GM12801 (cell line): Measurements from ENCODE around the gene FGD6.

Experiments
- CTCF ChIP-seq: IDR thresholded peaks from one replicate; pipeline ENCODE4 v1.5.1; 2011; ENCODE audit warnings: control low read depth; ENCODE audit not compliant: insufficient read length; ENCODE audit errors: extremely low read depth

Gene FGD6

GRCh38 chr12:95192271-95192670, 25.0 kb downstream of the FGD6 start:
- TF ChIP-seq CTCF = no peak

- no peak for TF ChIP-seq CTCF
Observed at GRCh38 chr12:95191060-95191696, 26.1 kb downstream of the FGD6 start.

GRCh38 chr12:95187865-95188415, 29.3 kb downstream of the FGD6 start:
- no peak for TF ChIP-seq CTCF

GRCh38 chr12:95185854-95186253, 31.4 kb downstream of the FGD6 start:
- no peak for TF ChIP-seq CTCF

GRCh38 chr12:95185072-95185471, 32.2 kb downstream of the FGD6 start:
- no peak for TF ChIP-seq CTCF

- no peak for TF ChIP-seq CTCF
Observed at GRCh38 chr12:95184121-95184520, 33.1 kb downstream of the FGD6 start.

GRCh38 chr12:95182868-95183415, 34.3 kb downstream of the FGD6 start:
- TF ChIP-seq CTCF = no peak
